IMR-90 (cell line): ENCODE data around the gene CDKL1. TPM values are rescaled to one million over a fixed set of nuclear protein-coding genes. Genes with fewer than 3 reads are reported as not detected.

Experiments used
- ATAC-seq: fragments of 200-7000 bp; cut with Tn5 transposase; 2 replicates; pipeline ENCODE4 v1.9.1; 2020; ENCODE audit warnings: low read depth, mild to moderate bottlenecking, moderate library complexity
- BruUV-seq: library from RNA; stranded (reverse); fragments of 400-500 nt; replicated peaks from 2 replicates; lab custom pipeline; 2021; lab: Mats Ljungman, UMichigan
- CTCF ChIA-PET: fragments of 300-600 bp; formaldehyde crosslinking; extraction: SDS; loops from one replicate; lab custom pipeline; 2021; ENCODE audit warnings: antibody characterized with exemption; lab: Yijun Ruan, JAX
- POLR2A ChIA-PET: fragments of 300-600 bp; sonication (Branson Sonifier 250); formaldehyde crosslinking; loops from one replicate; lab custom pipeline; 2022; ENCODE audit warnings: antibody characterized with exemption; ENCODE audit not compliant: unreplicated experiment; lab: Charles Lee
- DNase-seq: peaks from one replicate; pipeline ENCODE4 v3.0.0; 2013
- H2AFZ ChIP-seq: replicated peaks from 2 replicates; pipeline ENCODE3; 2013; ENCODE audit warnings: low read length, mild to moderate bottlenecking; ENCODE audit not compliant: poor library complexity
- H2AK5ac ChIP-seq: 2 replicates; pipeline ENCODE4 v1.6.1; 2013; ENCODE audit warnings: low read depth, low read length, inconsistent platforms
- H2AK9ac ChIP-seq: replicated peaks from 2 replicates; pipeline ENCODE3; 2013; ENCODE audit warnings: mild to moderate bottlenecking, low read depth, low read length, moderate library complexity; ENCODE audit not compliant: poor library complexity
- H2BK120ac ChIP-seq: 2 replicates; pipeline ENCODE4 v1.6.1; 2013; ENCODE audit warnings: low read depth, low read length, inconsistent platforms
- H2BK15ac ChIP-seq: 3 replicates; pipeline ENCODE4 v1.6.1; 2013; ENCODE audit warnings: low read depth, low read length, inconsistent platforms
- H2BK20ac ChIP-seq: 2 replicates; pipeline ENCODE4 v1.6.1; 2013; ENCODE audit warnings: low read depth, mild to moderate bottlenecking, inconsistent platforms, low read length, moderate library complexity
- H2BK5ac ChIP-seq: 2 replicates; pipeline ENCODE4 v1.6.1; 2013; ENCODE audit warnings: mild to moderate bottlenecking, low read depth, low read length, inconsistent platforms; ENCODE audit not compliant: poor library complexity, severe bottlenecking
- H3K14ac ChIP-seq: replicated peaks from 2 replicates; pipeline ENCODE4 v1.6.1; 2013; ENCODE audit warnings: low read depth, low read length, inconsistent platforms
- H3K18ac ChIP-seq: 2 replicates; pipeline ENCODE4 v1.6.1; 2013; ENCODE audit warnings: low read depth, low read length, control low read depth
- H3K23ac ChIP-seq: 2 replicates; pipeline ENCODE4 v1.6.1; 2013; ENCODE audit warnings: low read depth, low read length, inconsistent platforms
- H3K27ac ChIP-seq: 2 replicates; pipeline ENCODE4 v1.5.1; 2013; ENCODE audit warnings: mild to moderate bottlenecking, control low read depth, low read length; ENCODE audit not compliant: insufficient read depth
- H3K27me3 ChIP-seq: 2 replicates; pipeline ENCODE4 v1.6.1; 2013; ENCODE audit warnings: low read length; ENCODE audit not compliant: control insufficient read depth, insufficient read depth
- H3K36me3 ChIP-seq: 2 replicates; pipeline ENCODE4 v1.6.1; 2013; ENCODE audit warnings: low read length, mixed read lengths; ENCODE audit not compliant: control insufficient read depth, insufficient read depth
- H3K4ac ChIP-seq: 2 replicates; pipeline ENCODE4 v1.6.1; 2013; ENCODE audit warnings: low read depth, low read length, inconsistent platforms
- H3K4me1 ChIP-seq: 2 replicates; pipeline ENCODE4 v1.6.1; 2013; ENCODE audit warnings: low read length, mixed read lengths; ENCODE audit not compliant: control insufficient read depth, insufficient read depth
- H3K4me2 ChIP-seq: 2 replicates; pipeline ENCODE4 v1.6.1; 2013; ENCODE audit warnings: low read depth, mild to moderate bottlenecking, control low read depth, low read length, moderate library complexity
- H3K4me3 ChIP-seq: 2 replicates; pipeline ENCODE4 v1.5.1; 2013; ENCODE audit warnings: low read depth, mild to moderate bottlenecking, control low read depth, low read length, moderate library complexity; ENCODE audit not compliant: insufficient read depth
- H3K56ac ChIP-seq: 2 replicates; pipeline ENCODE4 v1.6.1; 2013; ENCODE audit warnings: low read length, inconsistent platforms; ENCODE audit not compliant: insufficient read depth; ENCODE audit errors: extremely low read depth
- H3K79me1 ChIP-seq, 2 experiments: 2 replicates each; pipeline ENCODE4 v1.6.1; 2013; ENCODE audit warnings: low read length in 2 of 2, inconsistent platforms in 1 of 2, low read depth in 1 of 2
- H3K9ac ChIP-seq: 2 replicates; pipeline ENCODE4 v1.6.1; 2013; ENCODE audit warnings: low read depth, low read length, control low read depth
- H3K9me1 ChIP-seq: 2 replicates; pipeline ENCODE4 v1.6.1; 2013; ENCODE audit warnings: low read length, inconsistent platforms; ENCODE audit not compliant: insufficient read depth
- H3K9me3 ChIP-seq: 2 replicates; pipeline ENCODE4 v1.6.1; 2013; ENCODE audit warnings: low read length; ENCODE audit not compliant: control insufficient read depth, insufficient read depth
- H4K20me1 ChIP-seq: 2 replicates; pipeline ENCODE4 v1.6.1; 2013; ENCODE audit warnings: low read length, inconsistent platforms; ENCODE audit not compliant: insufficient read depth
- H4K5ac ChIP-seq: 2 replicates; pipeline ENCODE4 v1.6.1; 2013; ENCODE audit warnings: mild to moderate bottlenecking, low read depth, low read length, control low read depth
- H4K8ac ChIP-seq, 2 experiments: 2 replicates each; pipeline ENCODE4 v1.6.1; 2013; ENCODE audit warnings: low read depth in 2 of 2, low read length in 2 of 2, control low read depth in 1 of 2, inconsistent platforms in 1 of 2
- H4K91ac ChIP-seq: 2 replicates; pipeline ENCODE4 v1.6.1; 2013; ENCODE audit warnings: low read depth, low read length, inconsistent platforms; ENCODE audit not compliant: insufficient read depth
- BHLHE40 ChIP-seq: fragments of 150-350 bp; IDR thresholded peaks from 2 replicates; pipeline ENCODE4 v1.6.1; 2016; ENCODE audit warnings: mild to moderate bottlenecking, low read depth, low read length
- CEBPB ChIP-seq: IDR thresholded peaks from 2 replicates; pipeline ENCODE4 v1.6.1; 2012; ENCODE audit warnings: low read depth, low read length, improper control_type of control experiment
- CHD1 ChIP-seq: IDR thresholded peaks from 2 replicates; pipeline ENCODE4 v1.6.1; 2012; ENCODE audit warnings: low read depth, low read length, improper control_type of control experiment
- CTCF ChIP-seq: conservative IDR thresholded peaks from 2 replicates; pipeline ENCODE4 v1.5.1; 2012; ENCODE audit warnings: mild to moderate bottlenecking, low read depth, low read length, improper control_type of control experiment
- ELK1 ChIP-seq: fragments of 150-350 bp; IDR thresholded peaks from 2 replicates; pipeline ENCODE4 v1.6.1; 2016; ENCODE audit warnings: low read depth, mild to moderate bottlenecking, low read length, moderate library complexity, borderline replicate concordance
- FOS ChIP-seq: fragments of 150-350 bp; IDR thresholded peaks from 2 replicates; pipeline ENCODE4 v1.6.1; 2016; ENCODE audit warnings: low read depth, low read length
- MAFK ChIP-seq: IDR thresholded peaks from 2 replicates; pipeline ENCODE4 v1.6.1; 2012; ENCODE audit warnings: low read depth, low read length, improper control_type of control experiment
- MAZ ChIP-seq: IDR thresholded peaks from 2 replicates; pipeline ENCODE4 v1.6.1; 2012; ENCODE audit warnings: low read depth, mild to moderate bottlenecking, low read length, improper control_type of control experiment, moderate library complexity, borderline replicate concordance
- MXI1 ChIP-seq: IDR thresholded peaks from 2 replicates; pipeline ENCODE4 v1.6.1; 2012; ENCODE audit warnings: low read depth, mild to moderate bottlenecking, low read length, moderate library complexity, borderline replicate concordance
- NFE2L2 ChIP-seq: fragments of 150-350 bp; IDR thresholded peaks from 2 replicates; pipeline ENCODE4 v1.6.1; 2016; ENCODE audit warnings: low read depth, mild to moderate bottlenecking, low read length
- POLR2A ChIP-seq: IDR thresholded peaks from 2 replicates; pipeline ENCODE4 v1.6.1; 2012; ENCODE audit warnings: mild to moderate bottlenecking, low read depth, low read length
- RAD21 ChIP-seq: IDR thresholded peaks from 2 replicates; pipeline ENCODE4 v1.6.1; 2012; ENCODE audit warnings: low read length, improper control_type of control experiment
- RCOR1 ChIP-seq: IDR thresholded peaks from 2 replicates; pipeline ENCODE4 v1.6.1; 2012; ENCODE audit warnings: mild to moderate bottlenecking, low read length, improper control_type of control experiment; ENCODE audit not compliant: insufficient replicate concordance
- RFX5 ChIP-seq: IDR thresholded peaks from 2 replicates; pipeline ENCODE4 v1.8.0; 2012; ENCODE audit warnings: low read depth, mild to moderate bottlenecking, low read length, moderate library complexity
- SMC3 ChIP-seq: fragments of 150-350 bp; IDR thresholded peaks from 2 replicates; pipeline ENCODE4 v1.6.1; 2016; ENCODE audit warnings: low read depth, mild to moderate bottlenecking, antibody characterized with exemption, low read length, moderate library complexity
- USF2 ChIP-seq: fragments of 150-350 bp; IDR thresholded peaks from 2 replicates; pipeline ENCODE4 v1.6.1; 2017; ENCODE audit warnings: mild to moderate bottlenecking, antibody characterized with exemption, low read length, low read depth
- WGBS, 2 experiments: methylation state at CpG; one replicate each; pipeline versions ENCODE4 v1.1.5 to v1.1.7; 2013; ENCODE audit warnings: missing lambda C conversion rate in 2 of 2; ENCODE audit not compliant: insufficient read length in 1 of 2; ENCODE audit errors: extremely low coverage in 2 of 2; 5-methylcytosine and 5-hydroxymethylcytosine counted together
- dilution Hi-C: fragments of 300-500 bp; cut with HindIII; formaldehyde crosslinking; loops from one replicate; pipeline ENCODE4 v1.14.3; 2018; ENCODE audit warnings: low sequenced_read_pairs; ENCODE audit not compliant: unreplicated experiment
- in situ Hi-C: fragments of 300-500 bp; cut with MboI; formaldehyde crosslinking; loops from 3 replicates; pipeline ENCODE4 v1.14.3; 2019; ENCODE audit warnings: low sequenced_read_pairs, inconsistent platforms, mixed read lengths
- intact Hi-C: fragments of 100-400 bp; cut with micrococcal nuclease; formaldehyde crosslinking; loops from 2 replicates; pipeline ENCODE4 v1.10.0; 2022
- polyA plus RNA-seq, 3 experiments: library from polyadenylated mRNA; depleted of rRNA; stranded (reverse); fragments of >200 nt; gene quantifications; 2 replicates each; pipeline ENCODE4 v1.2.3, GENCODE V29; 2012; ENCODE audit warnings: low replicate concordance in 1 of 3
- total RNA-seq: library from RNA; depleted of rRNA; stranded (reverse); fragments of >200 nt; gene quantifications from 2 replicates; pipeline ENCODE4 v1.2.3, GENCODE V29; 2012

Gene CDKL1
- total and polyA plus RNA-seq, 2 of the 4 experiments (the other 2 are of a cell fraction): 1.9 to 3.8 TPM

GRCh38 chr14:50363714-50364111, 33.0 kb downstream of the CDKL1 start:
- POLR2A ChIA-PET: interaction anchor here (0.5 kb wide), 1 partner anchor 25 kb away, joined by 3 read pairs; no protein-coding TSS in a partner anchor

More at GRCh38 chr14:50363714-50364111, 33.0 kb downstream of the CDKL1 start:
- peak overlapping the region; percentile 4; the same call in 1 of the 3 replicates for H2BK15ac ChIP-seq
- TF ChIP-seq ELK1 (no peak), MAZ (no peak), MAFK (no peak), RFX5 (no peak), CEBPB (no peak), MXI1 (no peak), CTCF (no peak), USF2 (no peak), RCOR1 (no peak), POLR2A (no peak), FOS (no peak), BHLHE40 (no peak), CHD1 (no peak), RAD21 (no peak), SMC3 (no peak), NFE2L2 (no peak)
- peaks cover 7% of the 10 kb centered on the region for H3K4me1 ChIP-seq
- BruUV-seq: no TSS peak
- H3K36me3 ChIP-seq: 0 out of 2 replicates have a peak, but pooled peaks cover 2% of the 10 kb centered on the region
- CTCF ChIA-PET: no interaction called here
- no peaks in the 10 kb centered on the region for H3K9me3 ChIP-seq
- H2AK9ac ChIP-seq: peak overlapping the region; percentile 2
- H3K27me3 ChIP-seq: no peaks in the 10 kb centered on the region
- H3K56ac ChIP-seq: no peak overlapping the region
- ATAC-seq (peak; percentile 76), DNase-seq (peak; percentile 18)
- H3K18ac ChIP-seq: peak overlapping the region; percentile 87
- peak overlapping the region; percentile 68 for H3K23ac ChIP-seq
- peak overlapping the region; percentile 79; the same call in 1 of the 2 replicates for H2BK20ac ChIP-seq
- dilution Hi-C loops: no loop called here
- H3K4me2 ChIP-seq: peak overlapping the region; percentile 88
- peaks cover 16% of the 10 kb centered on the region for H3K9me1 ChIP-seq
- peak overlapping the region; percentile 60; the same call in 1 of the 2 replicates for H2AK5ac ChIP-seq
- H2BK120ac ChIP-seq: peak overlapping the region; percentile 60
- H3K4me3 ChIP-seq: peak overlapping the region; percentile 5; the same call in 1 of the 2 replicates
- in situ Hi-C loops: no loop called here
- H4K20me1 ChIP-seq: no peaks in the 10 kb centered on the region
- H3K27ac ChIP-seq: peak overlapping the region; percentile 82; the same call in 1 of the 2 replicates
- H2BK5ac ChIP-seq: peak overlapping the region; percentile 3
- H4K91ac ChIP-seq: peak overlapping the region; percentile 2; the same call in 1 of the 2 replicates
- intact Hi-C loops: no loop called here
- peak overlapping the region; percentile 91 for H3K14ac ChIP-seq
- H3K4ac ChIP-seq: peak overlapping the region; percentile 79
- H3K9ac ChIP-seq: 0 out of 2 replicates have a peak overlapping the region, but pooled peaks have one; percentile 16
- H3K79me1 ChIP-seq: no peaks in the 10 kb centered on the region; a peak in 1 of 4 replicates
- 19% methylated on average over 3 of the region's 4 CpGs; no CpG with 5 or more reads in 1 of the 2 experiments for WGBS, 2 experiments
- peak overlapping the region; percentile 90 for H2AFZ ChIP-seq
- peak overlapping the region; percentile 18 to 82; a peak in 3 of 4 replicates for H4K8ac ChIP-seq
- H4K5ac ChIP-seq: peak overlapping the region; percentile 99
